Midbrain (tissue), 1 donor: ENCODE data around the gene NELFB.

Source experiments
- DNase-seq: peaks from one replicate; lab custom pipeline; 2025; lab: John Stamatoyannopoulos, UW

Gene NELFB

GRCh38 chr9:137314561-137315560, 59.7 kb downstream of the NELFB start:
- no peak for DNase-seq

DNA sequence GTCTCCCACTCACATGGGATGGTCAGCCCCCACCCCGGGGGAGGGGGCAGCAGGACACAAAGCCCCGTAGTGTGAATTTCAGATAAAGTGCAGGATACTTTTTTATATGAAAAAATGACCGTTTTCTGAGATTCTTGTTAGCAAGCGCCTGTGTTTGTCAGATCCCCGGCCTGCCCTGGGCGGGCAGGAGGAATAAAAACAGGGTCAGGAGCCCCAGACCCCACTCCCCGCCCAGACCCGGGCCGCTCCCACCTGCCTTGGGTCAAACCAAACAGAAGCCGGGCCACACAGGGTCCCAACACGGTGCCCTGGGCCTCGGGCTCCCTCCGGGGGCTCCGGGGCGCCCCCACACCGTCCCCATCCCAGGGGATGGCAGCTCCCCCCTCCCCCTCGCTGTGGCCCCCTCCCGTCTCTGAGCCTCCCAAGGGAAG, 60.5 kb downstream of the NELFB start:
- DNase-seq: no peak

- no peak for DNase-seq
Measured at GRCh38 chr9:137316012-137316981, 61.2 kb downstream of the NELFB start.

- DNase-seq: no peak
Measured at GRCh38 chr9:137317021-137317717, 62.0 kb downstream of the NELFB start.

DNA sequence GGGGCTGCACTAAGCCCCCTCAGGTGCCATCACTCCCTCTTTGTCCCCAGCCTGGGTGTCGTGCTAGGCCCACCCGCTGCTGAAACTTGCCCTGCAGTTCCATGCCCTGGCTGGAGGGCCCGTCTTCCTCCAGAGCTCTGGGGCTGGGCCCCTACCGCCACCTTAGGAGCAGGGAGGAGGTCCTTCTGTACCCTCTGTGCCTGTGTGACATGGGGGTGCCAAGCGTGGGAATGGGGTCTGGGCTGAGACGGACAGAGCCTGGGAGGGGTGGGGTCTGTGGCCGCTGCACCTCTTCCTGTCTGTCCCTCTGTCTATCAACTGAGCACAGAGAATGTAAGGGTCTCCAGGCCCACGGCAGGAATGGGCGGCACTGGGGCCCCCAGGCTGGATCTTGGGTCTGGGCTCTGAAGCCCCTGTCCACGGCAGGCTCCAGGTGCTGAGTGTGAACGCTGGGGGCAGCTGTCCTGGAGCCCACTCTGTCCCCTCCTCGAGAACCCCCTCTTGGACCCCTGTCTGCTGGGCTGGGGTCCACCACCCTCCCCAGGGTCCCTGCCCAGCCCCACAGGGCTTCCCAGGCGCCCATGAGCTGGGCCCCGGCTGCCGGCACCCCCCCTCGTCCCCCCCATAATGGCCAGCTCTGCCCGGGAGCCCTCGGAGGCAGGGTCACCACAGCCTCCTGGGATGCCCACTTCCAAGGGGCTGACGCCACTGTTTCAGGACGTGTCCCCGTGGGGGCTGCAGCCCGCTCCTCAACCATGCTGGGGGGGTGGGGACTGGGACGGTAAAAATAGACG, 62.8 kb downstream of the NELFB start:
- no peak for DNase-seq

- no peak for DNase-seq
Measured at GRCh38 chr9:137318602-137319001, 63.5 kb downstream of the NELFB start.

- peak; percentile 78 for DNase-seq
Measured at GRCh38 chr9:137319011-137319738, 64.0 kb downstream of the NELFB start.

DNA sequence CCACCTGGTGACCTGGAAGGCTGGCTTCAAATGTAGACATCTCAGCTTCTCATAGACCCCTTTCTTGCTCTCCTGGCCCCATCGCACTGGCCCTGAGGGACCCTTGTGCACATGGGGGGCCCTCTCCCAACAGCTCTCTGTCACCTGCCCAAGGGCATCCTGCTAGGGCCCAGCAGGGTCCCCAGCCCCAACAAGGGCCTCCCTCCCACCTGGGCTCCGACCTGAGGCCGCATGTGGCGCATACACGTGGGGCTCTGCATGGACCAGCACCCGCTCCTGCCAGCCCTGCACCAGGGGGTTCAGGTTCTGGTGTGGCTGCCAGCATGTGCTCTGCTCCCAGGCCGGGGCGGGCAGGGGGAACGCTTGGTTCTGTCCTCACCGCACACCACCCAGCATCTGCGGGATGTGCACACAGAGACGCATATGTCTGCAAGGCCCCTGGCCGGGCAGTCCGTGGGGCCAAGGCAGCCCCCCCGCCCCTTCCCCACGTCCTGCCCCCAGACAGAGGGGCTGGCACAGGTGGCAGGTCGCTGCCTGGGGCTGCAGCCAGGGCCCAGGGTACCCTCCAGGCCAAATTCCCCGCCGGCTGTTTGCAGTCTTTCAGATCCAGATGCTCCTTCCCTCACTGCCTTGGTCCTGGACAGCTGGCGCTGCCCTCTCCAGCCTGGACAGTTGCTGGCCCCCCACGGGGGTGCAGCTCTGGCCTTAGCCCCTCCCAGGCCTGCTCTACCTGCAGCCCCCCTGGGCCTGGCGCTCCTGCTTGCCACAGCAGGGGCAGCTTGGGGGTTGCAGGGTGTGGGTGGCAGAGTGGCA, 64.8 kb downstream of the NELFB start:
- no peak for DNase-seq

- no peak for DNase-seq
Measured at GRCh38 chr9:137320555-137321384, 65.6 kb downstream of the NELFB start.

- DNase-seq: no peak
Measured at GRCh38 chr9:137321726-137322361, 66.7 kb downstream of the NELFB start.
